AG09319 (cell line): ENCODE results near the gene SRSF3.
"Not testable (repeated sequence)": the region's sequence is repeated elsewhere in the genome, so short reads cannot be mapped to it uniquely, and the experiment has no call there.

Experiments used
- DNase-seq: peaks from one replicate; pipeline ENCODE4 v3.0.0-alpha.2; 2010; ENCODE audit warnings: low read depth; ENCODE audit errors: extremely low read depth
- TF ChIP-seq, protein P1 (sequence below): IDR thresholded peaks from 2 replicates; pipeline ENCODE4 v1.5.1; 2011; ENCODE audit warnings: low read depth, mild to moderate bottlenecking, inconsistent platforms, low read length, moderate library complexity

SRSF3 gene

DNA sequence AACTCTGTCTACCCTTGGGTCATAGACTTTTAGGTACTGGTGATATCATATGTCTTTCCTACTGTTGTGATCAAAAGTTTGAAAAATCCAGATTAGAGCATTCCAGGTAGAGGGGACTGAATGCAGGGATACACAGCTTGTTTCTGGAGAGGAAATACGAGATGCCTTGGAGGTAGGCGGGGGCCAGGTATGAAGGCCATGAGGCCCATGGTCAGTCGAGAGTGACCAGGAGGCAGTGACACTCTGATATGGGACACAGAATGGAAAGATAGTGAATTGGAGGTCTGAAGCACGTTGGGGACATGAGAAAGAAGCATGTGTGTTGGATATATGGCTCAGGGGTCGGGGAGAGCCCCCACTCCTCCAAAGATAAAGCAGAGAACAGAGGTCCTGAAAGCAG, 16.1 kb upstream of the SRSF3 start:
- DNase-seq: no peak
- TF ChIP-seq, protein P1, sequence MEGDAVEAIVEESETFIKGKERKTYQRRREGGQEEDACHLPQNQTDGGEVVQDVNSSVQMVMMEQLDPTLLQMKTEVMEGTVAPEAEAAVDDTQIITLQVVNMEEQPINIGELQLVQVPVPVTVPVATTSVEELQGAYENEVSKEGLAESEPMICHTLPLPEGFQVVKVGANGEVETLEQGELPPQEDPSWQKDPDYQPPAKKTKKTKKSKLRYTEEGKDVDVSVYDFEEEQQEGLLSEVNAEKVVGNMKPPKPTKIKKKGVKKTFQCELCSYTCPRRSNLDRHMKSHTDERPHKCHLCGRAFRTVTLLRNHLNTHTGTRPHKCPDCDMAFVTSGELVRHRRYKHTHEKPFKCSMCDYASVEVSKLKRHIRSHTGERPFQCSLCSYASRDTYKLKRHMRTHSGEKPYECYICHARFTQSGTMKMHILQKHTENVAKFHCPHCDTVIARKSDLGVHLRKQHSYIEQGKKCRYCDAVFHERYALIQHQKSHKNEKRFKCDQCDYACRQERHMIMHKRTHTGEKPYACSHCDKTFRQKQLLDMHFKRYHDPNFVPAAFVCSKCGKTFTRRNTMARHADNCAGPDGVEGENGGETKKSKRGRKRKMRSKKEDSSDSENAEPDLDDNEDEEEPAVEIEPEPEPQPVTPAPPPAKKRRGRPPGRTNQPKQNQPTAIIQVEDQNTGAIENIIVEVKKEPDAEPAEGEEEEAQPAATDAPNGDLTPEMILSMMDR: no peak

DNA sequence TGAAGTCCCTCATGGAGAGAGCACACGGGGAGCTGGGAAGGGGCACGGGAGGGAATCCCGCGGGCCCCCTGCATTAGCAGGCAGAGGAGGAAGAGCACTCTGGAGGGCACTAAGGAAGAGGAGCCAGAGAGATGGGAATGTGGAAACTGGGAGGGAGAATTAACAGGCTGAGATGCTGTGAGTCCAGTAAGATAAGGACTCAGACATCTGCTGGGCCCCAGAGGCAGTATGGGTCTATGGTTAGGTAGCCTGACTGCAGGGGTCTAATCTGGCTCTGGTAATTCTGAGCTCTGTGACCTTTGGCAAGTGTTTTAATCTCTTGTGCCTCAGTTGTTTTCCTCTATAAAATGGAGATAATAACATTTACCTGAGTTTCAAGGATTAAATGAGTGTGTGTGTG, 15.7 kb upstream of the SRSF3 start:
- TF ChIP-seq, protein P1: no peak
- no peak for DNase-seq

DNA sequence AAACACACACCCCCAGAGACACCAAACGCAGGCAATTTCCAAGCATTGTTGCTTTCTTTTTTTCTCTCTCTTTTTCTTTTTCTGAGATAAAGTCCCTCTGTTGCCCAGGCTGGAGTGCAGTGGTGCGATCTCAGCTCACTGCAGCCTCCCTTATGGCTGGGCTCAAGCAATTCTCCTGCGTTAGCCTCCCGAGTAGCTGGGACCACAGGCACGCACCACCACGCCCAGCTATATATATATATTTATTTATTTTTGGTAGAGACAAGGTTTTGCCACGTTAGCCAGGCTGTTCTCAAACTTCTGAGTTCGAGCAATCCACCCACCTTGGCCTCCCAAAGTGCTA, 14.0 kb upstream of the SRSF3 start:
- TF ChIP-seq, protein P1: no peak
- no peak for DNase-seq

- TF ChIP-seq, protein P1: no peak
- no peak for DNase-seq
Observed at GRCh38 chr6:36581716-36582115, 12.4 kb upstream of the SRSF3 start.

DNA sequence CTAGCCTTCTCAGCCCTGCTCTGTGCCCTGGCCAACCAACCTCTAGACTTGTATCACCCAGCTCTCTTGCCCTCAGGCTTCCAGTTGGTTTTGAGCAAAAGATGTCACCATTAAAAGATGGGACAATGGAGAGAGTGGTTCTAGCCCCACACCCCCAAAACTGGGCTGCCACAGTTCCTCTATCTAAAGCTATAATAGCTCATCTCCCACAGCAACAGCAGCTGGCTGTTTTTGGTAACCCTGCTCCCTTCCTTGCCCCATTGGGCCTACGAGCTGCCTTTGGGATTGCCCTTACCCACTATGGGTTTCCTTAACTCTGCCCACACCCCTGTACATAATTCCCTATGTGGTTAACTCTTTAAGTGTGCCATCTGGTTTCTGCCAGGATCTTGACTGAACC, 7.6 kb upstream of the SRSF3 start:
- TF ChIP-seq, protein P1: no peak
- DNase-seq: no peak

DNA sequence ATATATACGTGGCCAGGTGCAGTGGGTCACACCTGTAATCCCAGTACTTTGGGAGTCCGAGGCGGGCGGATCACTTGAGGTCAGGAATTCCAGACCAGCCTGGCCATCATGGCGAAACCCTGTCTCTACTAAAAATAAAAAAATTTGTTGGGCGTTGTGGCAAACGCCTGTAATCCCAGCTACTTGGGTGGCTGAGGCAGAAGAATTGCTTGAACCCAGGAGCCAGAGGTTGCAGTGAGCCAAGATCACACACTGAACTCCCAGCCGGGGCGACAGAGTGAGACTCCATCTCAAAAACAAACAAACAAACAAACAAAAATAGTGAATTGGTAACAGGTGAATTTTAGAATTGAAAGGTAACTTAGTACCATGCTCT, 5.1 kb upstream of the SRSF3 start:
- not testable (repeated sequence) for DNase-seq

DNA sequence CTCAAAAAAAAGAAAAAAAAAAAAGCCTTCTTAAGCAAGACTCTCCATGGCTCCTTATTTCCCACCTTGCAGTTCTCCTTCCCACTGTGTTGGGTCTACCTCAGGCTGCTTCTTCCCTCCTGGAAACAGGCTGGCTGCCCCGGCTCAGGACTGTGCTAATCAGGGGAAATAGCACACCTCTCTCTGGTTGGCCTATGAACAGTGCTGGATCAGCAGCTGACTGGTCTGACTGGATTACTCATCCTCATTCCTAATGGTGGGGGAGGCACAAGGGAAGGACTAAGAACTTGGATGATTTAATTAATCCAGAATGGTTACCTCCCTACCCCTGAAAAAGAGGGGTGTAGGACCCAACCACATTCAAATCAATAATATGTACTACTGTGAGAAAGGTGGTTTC, 3.9 kb upstream of the SRSF3 start:
- DNase-seq: no peak
- TF ChIP-seq, protein P1: no peak

- TF ChIP-seq, protein P1: no peak
- DNase-seq: no peak
Observed at GRCh38 chr6:36592221-36592655, 1.9 kb upstream of the SRSF3 start.
